Fibroblast of skin of right quadriceps (primary cell): ENCODE results near the gene STAT2.
"Not testable (repeated sequence)": the region's sequence is repeated elsewhere in the genome, so short reads cannot be mapped to it uniquely, and the experiment has no call there.

Experiments
- DNase-seq: peaks from one replicate; pipeline ENCODE4 v3.0.0-alpha.2; 2013

Gene STAT2

DNA sequence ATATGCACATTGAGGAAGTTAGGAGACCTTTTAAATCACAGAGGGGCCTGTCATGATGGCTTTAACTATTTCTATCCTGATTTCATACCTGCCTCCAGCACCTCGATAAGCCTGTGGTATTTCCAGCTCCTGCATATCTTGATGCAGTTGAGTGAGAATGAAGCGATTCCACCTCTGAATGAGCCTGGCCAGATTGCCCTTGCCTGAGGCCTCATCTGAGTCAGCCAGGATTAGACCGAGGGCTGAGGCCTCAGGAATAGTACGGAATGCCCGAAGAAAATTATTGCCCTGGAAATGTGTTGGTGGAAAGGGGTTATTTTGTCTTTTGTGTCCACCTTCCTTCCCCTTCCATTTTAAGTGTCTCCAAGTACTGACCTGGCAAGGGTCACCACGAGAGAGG is 35.7 kb downstream of the STAT2 start:
- DNase-seq = no peak

DNA sequence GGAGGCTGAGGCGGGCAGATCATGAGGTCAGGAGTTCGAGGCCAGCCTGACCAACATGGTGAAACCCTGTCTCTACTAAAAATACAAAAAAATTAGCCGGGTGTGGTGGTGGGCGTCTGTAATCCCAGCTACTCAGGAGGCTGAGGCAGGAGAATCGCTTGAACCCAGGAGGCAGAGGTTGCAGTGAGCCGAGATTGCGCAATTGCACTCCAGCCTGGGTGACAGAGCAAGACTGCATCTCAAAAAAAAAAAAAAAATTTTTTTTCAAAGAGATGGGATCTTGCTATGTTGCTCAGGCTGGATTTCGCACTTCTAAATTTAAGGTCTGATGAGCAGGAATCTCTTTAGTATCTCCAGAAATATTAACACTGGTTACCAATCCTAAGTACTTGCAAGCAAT is 38.3 kb downstream of the STAT2 start:
- not testable (repeated sequence) for DNase-seq

GRCh38 chr12:56321027-56321426 is 38.9 kb downstream of the STAT2 start:
- no peak for DNase-seq

GRCh38 chr12:56317675-56318074 is 42.2 kb downstream of the STAT2 start:
- DNase-seq = no peak

DNA sequence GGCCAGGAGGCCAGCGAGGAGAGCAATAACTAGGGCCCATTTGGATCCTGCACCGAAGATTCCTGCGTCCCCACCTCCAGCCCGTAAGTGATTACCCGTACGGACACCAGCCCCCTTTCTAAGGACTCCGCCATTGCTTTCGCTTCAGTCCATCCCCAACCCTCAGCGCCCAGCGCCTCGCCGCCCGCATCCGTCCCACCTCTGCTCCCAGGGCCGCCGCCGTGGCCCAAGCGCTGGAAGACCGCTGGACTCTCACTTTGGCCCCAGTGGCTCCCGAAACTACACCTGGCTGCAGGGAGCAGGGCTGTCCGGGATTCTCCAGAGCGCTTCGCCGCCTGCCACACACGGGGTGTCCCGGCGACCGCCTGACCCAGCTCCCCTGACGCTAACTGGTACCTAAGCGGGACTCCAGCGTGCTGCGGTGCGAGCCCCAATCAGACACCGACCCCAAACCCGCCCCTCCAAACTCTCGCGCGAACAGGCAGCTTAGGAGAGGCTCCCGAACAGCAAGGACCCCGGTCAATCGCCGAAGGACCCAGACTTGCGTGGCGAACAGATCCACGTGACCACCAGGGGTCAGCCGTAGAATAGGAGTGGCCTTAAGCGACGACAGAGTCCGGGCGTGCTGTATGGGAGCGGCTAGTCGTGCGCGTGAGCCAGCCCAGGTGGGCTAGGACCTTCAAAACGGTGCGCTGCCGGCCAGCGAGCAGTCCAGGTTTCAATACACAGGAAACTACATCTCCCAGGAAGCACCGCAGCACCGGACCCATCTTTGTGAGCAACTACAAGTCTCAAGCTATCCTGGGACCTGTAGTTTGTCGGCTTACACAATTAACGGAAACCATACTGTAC is 44.1 kb downstream of the STAT2 start, which contains the start of gene CNPY2:
TSS of gene CNPY2 (minus strand) at position 367 of the 852 bp plus-strand sequence. CDS start 771 bp downstream, outside the sequence.
- peak; percentile 96 for DNase-seq

GRCh38 chr12:56315249-56315621 is 44.7 kb downstream of the STAT2 start:
- no peak for DNase-seq

DNA sequence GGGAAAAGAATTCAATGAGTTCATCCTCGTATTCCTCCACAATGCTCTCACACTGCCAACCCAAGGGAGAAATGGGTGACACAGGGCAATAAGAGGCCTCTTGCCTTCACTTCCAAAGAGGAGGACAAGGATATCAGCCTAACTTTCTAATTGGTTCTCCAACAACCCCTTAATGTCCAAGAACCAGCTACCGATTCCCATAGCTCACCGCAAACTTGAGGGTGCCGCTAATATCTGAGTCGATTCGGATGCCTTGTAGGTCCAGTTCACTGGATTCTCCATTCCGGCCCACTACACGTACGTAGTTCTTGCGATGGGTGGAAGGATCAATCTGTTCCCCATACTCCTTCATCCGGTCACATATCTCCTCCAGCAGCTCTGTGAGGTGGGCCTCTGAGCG is 48.9 kb downstream of the STAT2 start:
- DNase-seq = no peak

- DNase-seq = no peak
Measured at GRCh38 chr12:56308714-56309113, 51.2 kb downstream of the STAT2 start.

DNA sequence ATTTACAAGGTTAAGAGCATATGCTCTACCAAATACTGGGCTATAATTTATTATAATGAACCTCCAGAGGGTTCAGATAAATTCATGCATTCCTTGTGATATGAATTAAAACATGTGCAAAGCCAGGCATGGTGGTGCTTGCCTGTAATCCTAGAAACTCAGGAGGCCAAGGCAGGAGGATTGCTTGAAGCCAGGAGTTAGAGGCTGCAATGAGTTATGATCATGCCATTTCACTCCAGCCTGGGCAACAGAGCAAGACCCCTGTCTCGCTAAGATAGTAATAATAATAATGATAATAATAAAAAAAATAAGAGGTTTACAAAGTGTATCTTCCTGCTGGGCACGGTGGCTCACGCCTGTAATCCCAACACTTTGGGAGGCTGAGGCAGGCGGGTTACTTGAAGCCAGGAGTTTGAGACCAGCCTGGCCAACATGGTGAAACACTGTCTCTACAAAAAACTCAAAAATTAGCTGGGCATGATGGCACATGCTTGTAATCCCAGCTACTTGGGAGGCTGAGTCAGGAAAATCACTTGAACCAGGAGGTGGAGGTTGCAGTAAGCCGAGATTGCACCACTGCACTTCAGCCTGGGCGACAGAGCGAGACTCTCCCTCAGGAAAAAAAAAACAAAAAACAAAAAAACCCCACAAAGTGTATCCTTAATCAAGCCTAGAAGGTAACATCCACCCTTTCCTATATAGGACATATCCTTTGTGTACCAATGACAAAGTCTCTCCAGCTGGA is 52.5 kb downstream of the STAT2 start:
- DNase-seq = no peak

- DNase-seq = no peak
Measured at GRCh38 chr12:56304872-56305590, 54.9 kb downstream of the STAT2 start.

GRCh38 chr12:56304276-56304675 is 55.6 kb downstream of the STAT2 start:
- DNase-seq = no peak

DNA sequence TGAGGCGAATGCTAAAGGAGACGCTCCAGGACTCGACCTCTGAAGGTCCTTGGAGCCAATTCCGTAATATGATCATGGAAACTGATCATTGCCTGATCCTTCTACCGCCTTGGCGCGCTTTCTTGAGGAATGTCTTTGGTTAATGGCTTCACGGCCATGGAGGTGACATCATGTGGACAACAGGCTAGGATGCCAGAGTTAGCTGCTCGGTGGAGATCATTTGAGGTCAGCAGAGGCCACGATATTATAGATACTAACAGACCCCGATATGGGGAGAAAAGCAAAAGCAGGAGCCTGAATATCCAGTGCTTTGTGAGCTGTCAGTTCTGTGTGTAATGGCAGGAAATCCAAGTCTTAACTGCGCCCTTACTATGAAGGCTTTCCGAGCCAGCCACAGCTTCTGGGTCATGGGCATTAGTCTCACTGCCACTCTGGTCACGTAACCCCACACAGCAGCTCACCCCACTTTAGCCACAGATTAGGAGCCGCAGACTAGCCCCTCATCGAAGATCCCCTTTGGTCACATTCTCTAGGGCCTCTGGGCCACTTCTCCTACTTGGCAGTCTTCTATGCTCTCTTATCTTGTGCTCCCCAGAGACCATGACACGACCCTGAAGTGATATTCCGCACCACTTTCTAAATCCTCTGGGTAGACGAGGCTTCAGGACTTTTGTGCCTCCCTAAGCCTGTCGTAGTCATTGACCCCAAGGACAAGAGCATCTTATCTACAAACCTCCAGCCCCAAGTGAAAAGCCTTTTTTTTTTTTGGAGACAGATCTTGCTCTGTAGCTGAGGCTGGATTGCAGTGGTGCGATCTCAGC is 59.1 kb downstream of the STAT2 start:
- DNase-seq = no peak

- DNase-seq = peak; percentile 98
Measured at GRCh38 chr12:56299853-56300643, 59.9 kb downstream of the STAT2 start, which contains the start of gene CS. TSS of gene CS (minus strand) at chr12:56300330. CDS start at chr12:56300201, 129 bp downstream.

DNA sequence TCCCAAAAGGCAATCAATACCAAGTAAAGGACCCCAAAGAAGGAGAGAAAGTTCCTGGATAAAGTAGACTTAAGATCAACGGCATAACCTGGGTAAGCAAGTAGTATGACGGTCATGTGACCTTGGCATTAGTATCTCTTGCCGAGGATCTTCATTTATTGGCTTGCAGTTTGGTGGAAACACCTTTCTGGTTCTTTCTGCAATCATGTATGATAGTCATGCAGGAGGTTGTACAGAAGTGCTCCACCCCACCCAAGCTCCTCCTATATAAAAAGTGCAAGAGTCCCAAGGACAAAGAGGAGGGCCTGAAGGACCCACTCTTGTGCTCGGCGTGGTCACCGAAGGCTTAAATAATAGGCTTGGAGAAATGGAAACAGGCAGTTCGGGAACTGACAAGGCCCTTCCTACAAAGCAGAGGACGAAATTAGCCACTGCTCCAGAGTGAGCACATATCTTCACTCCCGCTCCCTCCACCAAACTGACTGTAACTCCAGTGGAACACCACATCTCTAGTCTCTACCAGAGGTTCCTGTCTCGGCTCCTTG is 60.5 kb downstream of the STAT2 start:
- peak; percentile 11 for DNase-seq

DNA sequence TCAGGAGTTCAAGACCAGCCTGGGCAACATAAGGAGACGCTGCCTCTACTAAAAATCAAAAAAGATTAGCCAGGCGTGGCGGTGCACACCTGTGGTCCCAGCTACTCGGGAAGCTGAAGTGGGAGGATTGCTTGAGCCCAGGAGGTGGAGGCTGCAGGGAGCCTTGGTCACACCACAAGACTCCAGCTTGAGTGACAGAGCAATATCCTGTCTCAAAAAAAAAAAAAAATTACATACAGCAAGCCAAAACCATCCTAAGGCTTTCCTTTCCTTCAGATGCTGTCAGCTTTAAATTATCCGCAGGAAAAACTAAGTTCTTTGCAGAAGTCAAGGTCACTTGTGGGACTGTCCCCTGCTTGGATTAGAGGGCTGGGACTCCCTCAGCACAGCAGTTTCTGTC is 61.1 kb downstream of the STAT2 start:
- DNase-seq = no peak

DNA sequence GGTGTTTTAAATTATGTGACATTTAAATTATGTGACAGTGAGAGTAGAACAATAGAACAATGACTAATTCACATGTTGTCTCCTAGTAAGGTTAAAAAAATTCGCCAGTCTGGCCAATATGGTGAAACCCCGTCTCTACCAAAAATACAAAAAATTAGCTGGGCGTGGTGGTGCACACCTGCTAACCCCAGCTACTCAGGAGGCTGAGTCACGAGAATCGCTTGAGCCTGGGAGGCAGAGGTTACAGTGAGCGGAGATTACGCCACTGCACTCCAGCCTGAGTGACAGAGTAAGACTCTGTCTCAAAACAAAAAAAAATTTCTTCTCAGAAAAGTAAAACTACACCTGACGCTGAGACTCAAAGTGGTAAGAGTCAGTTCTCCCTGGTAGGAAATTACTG is 62.5 kb downstream of the STAT2 start:
- DNase-seq = no peak

DNA sequence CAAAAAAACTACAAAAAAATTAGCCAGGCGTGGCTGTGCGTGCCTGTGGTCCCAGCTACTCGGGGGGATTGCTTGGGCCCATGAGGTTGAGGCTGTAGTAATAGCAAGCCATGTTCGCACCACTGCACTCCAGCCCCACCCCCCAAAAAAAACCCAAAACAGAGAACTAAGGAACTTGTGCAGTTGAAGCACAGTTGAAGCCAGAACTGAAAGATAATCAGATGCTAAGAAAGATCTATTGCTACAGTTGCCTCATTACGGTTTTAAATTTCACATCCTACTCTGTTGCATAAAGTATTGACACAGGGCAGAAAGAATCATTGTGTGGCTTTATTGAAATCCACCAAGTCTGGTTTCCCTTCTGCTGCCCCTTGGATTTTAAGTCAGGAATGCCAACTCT is 63.6 kb downstream of the STAT2 start:
- no peak for DNase-seq

DNA sequence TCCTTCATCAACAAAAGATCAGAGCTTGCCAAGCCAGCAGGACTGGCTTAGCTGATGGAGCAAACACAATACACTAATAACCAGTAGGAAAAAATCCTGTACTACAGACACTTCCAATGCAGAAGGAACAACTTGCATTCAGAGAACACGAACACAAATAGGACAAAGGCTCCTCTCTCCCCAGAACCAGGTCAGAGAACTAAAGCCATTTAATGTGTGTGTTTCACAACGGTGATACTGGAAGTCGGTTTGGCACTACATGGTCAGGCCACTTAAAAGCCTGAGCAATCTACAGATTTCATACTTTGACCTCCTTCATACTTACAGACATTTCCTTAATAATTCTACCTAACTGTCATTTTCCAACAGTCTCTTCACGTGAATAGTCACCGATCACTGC is 66.1 kb downstream of the STAT2 start:
- DNase-seq = no peak
